B cell (primary cell): ENCODE measurements around the gene ARHGAP15. TPM values are rescaled to one million over a fixed set of nuclear protein-coding genes. Genes with fewer than 3 reads are reported as not detected.

ENCODE experiments used
- ATAC-seq: fragments of 200-7000 bp; cut with Tn5 transposase; one replicate; pipeline ENCODE4 v1.10.0; 2021; ENCODE audit warnings: low read depth, mild to moderate bottlenecking, moderate number of reproducible peaks, moderate library complexity
- CTCF ChIA-PET: fragments of 350-600 bp; sonication (Branson Sonifier 250); formaldehyde crosslinking; loops from one replicate; lab custom pipeline; 2021; ENCODE audit warnings: antibody characterized with exemption, inconsistent platforms; lab: Charles Lee
- POLR2A ChIA-PET: fragments of 350-600 bp; sonication (Branson Sonifier 250); formaldehyde crosslinking; loops from one replicate; lab custom pipeline; 2021; ENCODE audit warnings: antibody characterized with exemption; lab: Charles Lee
- DNase-seq: peaks from one replicate; pipeline ENCODE4 v3.0.0; 2013
- H2AFZ ChIP-seq: 2 replicates; pipeline ENCODE4 v1.6.1; 2012; ENCODE audit warnings: mild to moderate bottlenecking, low read depth, low read length; ENCODE audit not compliant: insufficient read depth, poor library complexity, severe bottlenecking
- H3K27ac ChIP-seq, 2 donors: 1 replicate in 1 of 2; 2 replicates in 1 of 2; pipeline ENCODE4 v1.5.1; 2012 to 2013; ENCODE audit warnings: low read length in 2 of 2, mild to moderate bottlenecking in 2 of 2, moderate library complexity in 1 of 2
- H3K27me3 ChIP-seq, 4 experiments: fragments of 200-600 bp in 1 of 4; sonication (generic) in 1 of 4; replicated peaks in 1 of 4; 1 replicate in 2 of 4; 2 replicates in 2 of 4; pipeline versions ENCODE4 v1.6.1 to v1.7.0; 2013 to 2016; ENCODE audit warnings: low read length in 3 of 4, mild to moderate bottlenecking in 2 of 4, mixed read lengths in 1 of 4, moderate library complexity in 1 of 4; ENCODE audit not compliant: insufficient read depth in 4 of 4, control insufficient read depth in 3 of 4; ENCODE audit errors: control extremely low read depth in 1 of 4
- H3K36me3 ChIP-seq, 2 experiments: replicated peaks in 1 of 2; 1 replicate in 1 of 2; 2 replicates in 1 of 2; pipeline versions ENCODE4 v1.6.1 to v1.7.1; 2013; ENCODE audit warnings: low read length in 1 of 2; ENCODE audit not compliant: insufficient read depth in 2 of 2, control insufficient read depth in 1 of 2; ENCODE audit errors: control extremely low read depth in 1 of 2, extremely low read depth in 1 of 2
- H3K4me1 ChIP-seq, 2 donors: fragments of 200-600 bp in 1 of 2; sonication (generic) in 1 of 2; 1 replicate in 1 of 2; 2 replicates in 1 of 2; pipeline versions ENCODE4 v1.5.1 to v1.6.1; 2013 to 2017; ENCODE audit warnings: low read length in 2 of 2; ENCODE audit not compliant: control insufficient read depth in 2 of 2, insufficient read depth in 2 of 2
- H3K4me2 ChIP-seq: replicated peaks from 2 replicates; pipeline ENCODE3; 2012; ENCODE audit warnings: mild to moderate bottlenecking, low read depth, low read length; ENCODE audit not compliant: poor library complexity, severe bottlenecking
- H3K4me3 ChIP-seq, 5 experiments: fragments of 200-600 bp in 1 of 5; sonication (generic) in 1 of 5; 1 replicate in 3 of 5; 2 replicates in 2 of 5; pipeline versions ENCODE4 v1.5.1 to v1.7.0; 2011 to 2016; ENCODE audit warnings: low read length in 4 of 5, mild to moderate bottlenecking in 4 of 5, low read depth in 2 of 5, control low read depth in 1 of 5, moderate library complexity in 1 of 5; ENCODE audit not compliant: insufficient read depth in 1 of 5; ENCODE audit errors: control extremely low read depth in 1 of 5, extremely low read depth in 1 of 5
- H3K79me2 ChIP-seq: fragments of 200-600 bp; sonication (generic); one replicate; pipeline ENCODE4 v1.6.0; 2016; ENCODE audit warnings: low read length; ENCODE audit not compliant: control insufficient read depth, insufficient read depth
- H3K9ac ChIP-seq: fragments of 200-600 bp; sonication (generic); 2 replicates; pipeline ENCODE4 v1.6.1; 2017; ENCODE audit warnings: mild to moderate bottlenecking, low read length, moderate library complexity
- H3K9me3 ChIP-seq, 3 donors: one replicate each; pipeline versions ENCODE4 v1.6.1 to v1.7.1; 2013; ENCODE audit warnings: low read length in 2 of 3; ENCODE audit not compliant: control insufficient read depth in 2 of 3, insufficient read depth in 1 of 3; ENCODE audit errors: control extremely low read depth in 1 of 3
- H4K20me1 ChIP-seq: 2 replicates; pipeline ENCODE4 v1.6.0; 2012; ENCODE audit warnings: mild to moderate bottlenecking, low read length; ENCODE audit not compliant: insufficient read depth, control insufficient read depth, poor library complexity, severe bottlenecking
- H3K27ac Mint-ChIP-seq: one replicate; pipeline ENCODE4 v1.8.0; 2021; ENCODE audit warnings: mixed read lengths
- H3K27me3 Mint-ChIP-seq: one replicate; pipeline ENCODE4 v1.8.0; 2021; ENCODE audit warnings: mixed read lengths
- H3K4me1 Mint-ChIP-seq: one replicate; pipeline ENCODE4 v1.8.0; 2021; ENCODE audit warnings: mixed read lengths
- H3K4me3 Mint-ChIP-seq: one replicate; pipeline ENCODE4 v1.8.0; 2021; ENCODE audit warnings: mixed read lengths
- H3K9me3 Mint-ChIP-seq: one replicate; pipeline ENCODE4 v1.8.0; 2022; ENCODE audit warnings: mixed read lengths; ENCODE audit not compliant: insufficient read depth
- EZH2 ChIP-seq: IDR thresholded peaks from 2 replicates; pipeline ENCODE4 v1.6.1; 2012; ENCODE audit warnings: borderline replicate concordance, low read depth, mild to moderate bottlenecking, moderate library complexity, low read length; ENCODE audit not compliant: insufficient read depth, poor library complexity, severe bottlenecking
- WGBS: methylation state at CpG from one replicate; pipeline ENCODE4 v1.1.5; 2013; ENCODE audit warnings: missing lambda C conversion rate; ENCODE audit not compliant: insufficient coverage; 5-methylcytosine and 5-hydroxymethylcytosine counted together
- intact Hi-C: fragments of 100-400 bp; cut with micrococcal nuclease; formaldehyde crosslinking; loops from one replicate; pipeline ENCODE4 v1.10.0; 2022
- polyA plus RNA-seq: library from polyadenylated mRNA; depleted of rRNA; stranded (reverse); fragments of >200 nt; gene quantifications from 2 replicates; pipeline ENCODE4 v1.2.3, GENCODE V29; 2012
- total RNA-seq, 2 donors: library from RNA; stranded (reverse); fragments of 120-200 nt in 1 of 2; gene quantifications; 1 replicate in 1 of 2; 2 replicates in 1 of 2; pipeline versions ENCODE4 v1.2.3 to v1.2.4, GENCODE V29; 2013 to 2022
- TF ChIP-seq, protein P1 (sequence below): fragments of 200-600 bp; IDR thresholded peaks from one replicate; pipeline ENCODE4 v1.8.0; 2022; ENCODE audit warnings: antibody characterized with exemption, mild to moderate bottlenecking

The ARHGAP15 gene
- total and polyA plus RNA-seq, 2 donors (not counting 1 experiment from before 2014, with no cell fraction given), result 58.6 to 187 TPM

DNA sequence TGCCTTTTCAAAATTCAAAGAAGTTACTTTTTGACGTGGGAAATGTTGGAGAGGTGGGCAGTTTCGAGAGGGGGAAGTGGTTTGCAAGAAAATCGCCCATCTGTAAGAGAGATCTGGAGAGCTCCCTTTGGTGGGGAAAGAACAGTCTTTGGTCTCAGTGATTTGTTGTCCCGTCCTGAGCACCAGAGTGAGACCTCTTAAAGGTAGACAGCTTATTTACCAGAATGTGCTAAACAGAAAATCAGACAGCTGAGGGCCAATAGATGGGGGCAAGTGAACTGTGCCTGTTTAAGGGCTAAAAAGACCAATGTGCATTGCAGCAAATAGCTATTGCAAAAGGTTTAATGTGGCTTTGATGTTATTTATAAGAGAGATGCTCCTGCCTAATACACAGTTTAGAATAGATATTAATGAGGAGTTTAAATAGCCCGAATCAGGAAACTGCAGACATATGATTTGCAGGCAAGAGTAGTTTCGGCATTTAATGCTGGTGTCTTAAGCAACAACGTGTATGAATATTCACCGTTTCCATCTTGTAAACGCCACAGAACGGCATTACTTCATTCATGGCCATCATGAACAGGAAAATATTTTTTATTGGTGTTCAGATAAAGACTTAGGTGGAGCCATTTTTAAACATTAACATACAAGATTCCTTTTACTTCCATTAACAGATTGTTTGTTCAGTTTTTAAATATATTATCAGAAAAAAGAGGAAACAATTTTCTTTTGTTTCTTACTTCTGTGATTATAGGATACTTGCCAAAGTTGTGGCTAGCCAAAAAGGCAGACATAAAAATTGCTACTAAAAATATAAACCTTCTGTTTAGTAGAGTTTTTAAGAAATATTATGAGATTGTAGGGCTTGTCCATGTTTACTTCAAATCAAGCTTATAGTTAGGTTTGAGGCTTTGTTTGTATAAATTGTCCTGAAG lies 29.6 kb downstream of the ARHGAP15 start:
- peak overlapping the region; percentile 90 for H3K27ac Mint-ChIP-seq
- Histone ChIP-seq H2AFZ (peak overlapping the region; percentile 36), H3K9ac (peak overlapping the region; percentile 30), H3K27me3 (no peaks in the 10 kb centered on the region), H3K79me2 (peaks cover 84% of the 10 kb centered on the region), H4K20me1 (peaks cover 10% of the 10 kb centered on the region), H3K4me2 (peak overlapping the region; percentile 62), H3K36me3 (peaks cover 13 to 35% of the 10 kb centered on the region in 2 experiments), H3K4me3 (peak overlapping the region in 1 of 5 experiments; percentile 25), H3K27ac (peak overlapping the region; percentile 35 to 69), H3K4me1 (peaks cover 61 to 76% of the 10 kb centered on the region in 2 donors), H3K9me3 (no peaks in the 10 kb centered on the region)
- TF ChIP-seq EZH2, result no peak
- TF ChIP-seq, protein P1, sequence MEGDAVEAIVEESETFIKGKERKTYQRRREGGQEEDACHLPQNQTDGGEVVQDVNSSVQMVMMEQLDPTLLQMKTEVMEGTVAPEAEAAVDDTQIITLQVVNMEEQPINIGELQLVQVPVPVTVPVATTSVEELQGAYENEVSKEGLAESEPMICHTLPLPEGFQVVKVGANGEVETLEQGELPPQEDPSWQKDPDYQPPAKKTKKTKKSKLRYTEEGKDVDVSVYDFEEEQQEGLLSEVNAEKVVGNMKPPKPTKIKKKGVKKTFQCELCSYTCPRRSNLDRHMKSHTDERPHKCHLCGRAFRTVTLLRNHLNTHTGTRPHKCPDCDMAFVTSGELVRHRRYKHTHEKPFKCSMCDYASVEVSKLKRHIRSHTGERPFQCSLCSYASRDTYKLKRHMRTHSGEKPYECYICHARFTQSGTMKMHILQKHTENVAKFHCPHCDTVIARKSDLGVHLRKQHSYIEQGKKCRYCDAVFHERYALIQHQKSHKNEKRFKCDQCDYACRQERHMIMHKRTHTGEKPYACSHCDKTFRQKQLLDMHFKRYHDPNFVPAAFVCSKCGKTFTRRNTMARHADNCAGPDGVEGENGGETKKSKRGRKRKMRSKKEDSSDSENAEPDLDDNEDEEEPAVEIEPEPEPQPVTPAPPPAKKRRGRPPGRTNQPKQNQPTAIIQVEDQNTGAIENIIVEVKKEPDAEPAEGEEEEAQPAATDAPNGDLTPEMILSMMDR, result no peak
- H3K27me3 Mint-ChIP-seq, result no peaks in the 10 kb centered on the region
- CTCF ChIA-PET, result interaction anchor here (0.9 to 12.7 kb wide), 17 partner anchors 10 to 124 kb away, joined by 3 to 196 read pairs (median 6); partner anchors contain the start of gene ARHGAP15
- peaks cover 79% of the 10 kb centered on the region for H3K4me1 Mint-ChIP-seq
- intact Hi-C loops, result loop anchor here (2.0 kb wide), 1 partner anchor 30 kb away; the partner anchor contains the start of gene ARHGAP15
- POLR2A ChIA-PET, result interaction anchor here (1.2 kb wide), 1 partner anchor 31 kb away, joined by 3 read pairs; no protein-coding TSS in a partner anchor
- DNase-seq (peak; percentile 56), ATAC-seq (peak; percentile 52)
- peaks cover under 1% of the 10 kb centered on the region for H3K9me3 Mint-ChIP-seq
- WGBS, result 3% methylated on average over 4 of the region's 10 CpGs
- H3K4me3 Mint-ChIP-seq, result peak overlapping the region; percentile 79
